PC-9 (cell line): Measurements from ENCODE around the gene PRH1.

ENCODE experiments used
- CTCF ChIP-seq: fragments of 200-600 bp; sonication (generic); conservative IDR thresholded peaks from 2 replicates; pipeline ENCODE4 v1.6.1; 2017; ENCODE audit warnings: mixed run types, antibody characterized with exemption, mild to moderate bottlenecking, moderate library complexity
- EZH2 ChIP-seq: fragments of 200-600 bp; sonication (generic); IDR thresholded peaks from 2 replicates; pipeline ENCODE4 v1.8.0; 2017; ENCODE audit warnings: antibody characterized with exemption, low read depth

GRCh38 chr12:10909462-10909861 lies 25.4 kb upstream of the PRH1 start, which contains the start of gene TAS2R13:
- no peak for TF ChIP-seq CTCF
- TF ChIP-seq EZH2, result no peak
